ENCODE measurements around the gene INPP5D.

Gene INPP5D

DNA sequence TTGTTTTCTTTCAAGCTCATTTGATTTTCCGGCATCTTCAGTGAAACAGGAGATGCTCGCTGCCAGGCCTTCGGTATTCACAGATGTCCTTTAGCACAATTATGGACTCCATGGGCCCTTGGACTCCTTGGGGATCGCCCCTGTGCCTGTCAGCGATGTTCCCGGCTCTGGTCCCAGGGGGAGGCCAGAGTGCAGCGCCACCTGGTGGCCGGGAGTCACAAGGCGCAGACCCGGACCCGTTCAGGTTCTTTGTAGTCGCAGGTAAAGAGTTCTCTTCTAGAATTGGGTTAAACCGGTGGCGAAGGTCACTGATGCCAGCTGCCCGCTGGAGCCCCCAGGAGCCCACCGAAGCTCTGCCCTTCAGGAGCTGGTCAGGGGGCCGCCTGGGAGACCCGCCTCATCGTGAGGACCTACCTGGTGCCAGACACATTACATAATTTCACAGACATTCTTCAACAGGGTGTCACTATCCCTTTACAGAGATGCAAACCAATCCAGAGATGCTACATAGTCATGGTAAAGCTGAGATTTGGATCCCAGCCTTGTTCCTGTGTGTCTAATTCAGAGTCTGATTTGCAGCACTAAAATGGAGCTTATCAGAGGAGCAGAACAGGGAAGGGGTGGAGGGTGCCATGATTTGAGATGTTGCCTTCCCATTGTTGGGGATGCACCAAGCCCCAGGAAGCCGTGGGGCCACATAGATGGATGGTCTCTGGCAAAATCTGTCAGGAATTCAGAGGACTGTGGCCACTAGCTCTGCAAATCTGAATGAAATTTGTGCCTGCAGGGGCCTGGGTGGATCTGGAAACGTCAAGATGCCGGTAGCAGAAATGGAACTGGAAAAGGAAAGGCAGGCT is 6.0 kb upstream of the INPP5D start:
- H3K9me3 Mint-ChIP-seq, result no peaks in the 10 kb centered on the region
- H3K36me3 Mint-ChIP-seq, result no peaks in the 10 kb centered on the region
- H3K4me1 Mint-ChIP-seq, result peaks cover 19% of the 10 kb centered on the region
- ATAC-seq (ENCODE audit: low read depth) (peak; percentile 79), DNase-seq (ENCODE audit: low spot score in 2 of 2) (peak; percentile 65 to 75)
- peaks cover 2% of the 10 kb centered on the region for H3K27me3 Mint-ChIP-seq
- no peak overlapping the region for H3K27ac Mint-ChIP-seq
- H3K4me3 Mint-ChIP-seq, result no peak overlapping the region

DNA sequence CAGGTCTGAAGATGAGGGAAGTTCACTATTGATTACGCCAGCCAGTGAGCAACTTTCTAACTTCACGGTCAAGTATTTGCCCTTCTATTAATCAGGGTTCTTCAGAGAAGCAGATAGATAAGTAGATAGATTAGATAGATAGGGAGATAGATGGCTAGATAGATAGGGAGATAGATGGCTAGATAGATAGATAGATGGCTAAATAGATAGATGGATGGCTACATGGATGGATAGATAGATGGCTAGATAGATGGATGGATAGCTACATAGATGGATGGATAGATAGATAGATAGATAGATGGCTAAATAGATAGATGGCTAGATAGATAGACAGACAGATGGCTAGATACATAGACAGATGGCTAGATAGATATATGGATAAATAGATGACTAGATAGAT is 4.8 kb upstream of the INPP5D start:
- no peak overlapping the region for H3K4me3 Mint-ChIP-seq
- ATAC-seq (ENCODE audit: low read depth), result no peak
- H3K36me3 Mint-ChIP-seq, result no peaks in the 10 kb centered on the region
- DNase-seq (ENCODE audit: low spot score in 2 of 2), result no peak
- peaks cover 2% of the 10 kb centered on the region for H3K27me3 Mint-ChIP-seq
- H3K4me1 Mint-ChIP-seq, result peaks cover 19% of the 10 kb centered on the region
- H3K27ac Mint-ChIP-seq, result no peak overlapping the region
- no peaks in the 10 kb centered on the region for H3K9me3 Mint-ChIP-seq

DNA sequence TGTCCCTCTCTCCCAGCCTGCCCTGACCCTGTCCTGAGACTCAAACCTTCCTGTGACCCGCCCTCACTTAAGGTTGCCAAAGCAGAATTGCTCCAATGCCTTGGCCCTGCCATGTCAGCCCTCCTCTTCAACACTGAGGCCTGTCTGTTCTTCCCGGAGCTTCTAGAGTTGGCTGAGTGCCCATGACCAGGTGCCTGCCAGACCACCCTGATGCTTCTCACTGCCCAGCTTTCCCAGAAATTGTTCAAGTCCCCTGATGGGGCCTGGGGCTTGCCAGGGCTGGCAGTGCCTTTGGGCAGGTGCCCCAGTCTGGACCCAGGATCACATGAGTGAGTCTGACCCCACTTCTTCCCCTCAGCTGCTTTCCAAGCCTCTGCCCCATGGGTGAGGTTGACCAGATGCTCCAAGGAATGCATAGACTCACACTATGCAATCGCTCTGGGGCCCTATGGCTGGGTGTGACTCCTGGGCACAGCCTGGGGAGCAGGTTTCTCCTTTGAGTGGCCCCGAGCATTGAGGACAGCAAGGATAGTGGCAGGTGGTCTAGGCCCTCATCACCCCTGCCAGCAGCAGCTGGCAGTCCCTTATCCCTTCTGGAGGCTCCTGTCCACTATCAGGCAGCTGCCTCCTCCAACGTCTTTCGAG is 3.1 kb upstream of the INPP5D start:
- no peak overlapping the region for H3K4me3 Mint-ChIP-seq
- H3K27me3 Mint-ChIP-seq, result no peaks in the 10 kb centered on the region
- no peak for DNase-seq (ENCODE audit: low spot score in 2 of 2)
- H3K36me3 Mint-ChIP-seq, result peaks cover 5% of the 10 kb centered on the region
- H3K9me3 Mint-ChIP-seq, result no peaks in the 10 kb centered on the region
- peaks cover 19% of the 10 kb centered on the region for H3K4me1 Mint-ChIP-seq
- no peak overlapping the region for H3K27ac Mint-ChIP-seq
- no peak for ATAC-seq (ENCODE audit: low read depth)

DNA sequence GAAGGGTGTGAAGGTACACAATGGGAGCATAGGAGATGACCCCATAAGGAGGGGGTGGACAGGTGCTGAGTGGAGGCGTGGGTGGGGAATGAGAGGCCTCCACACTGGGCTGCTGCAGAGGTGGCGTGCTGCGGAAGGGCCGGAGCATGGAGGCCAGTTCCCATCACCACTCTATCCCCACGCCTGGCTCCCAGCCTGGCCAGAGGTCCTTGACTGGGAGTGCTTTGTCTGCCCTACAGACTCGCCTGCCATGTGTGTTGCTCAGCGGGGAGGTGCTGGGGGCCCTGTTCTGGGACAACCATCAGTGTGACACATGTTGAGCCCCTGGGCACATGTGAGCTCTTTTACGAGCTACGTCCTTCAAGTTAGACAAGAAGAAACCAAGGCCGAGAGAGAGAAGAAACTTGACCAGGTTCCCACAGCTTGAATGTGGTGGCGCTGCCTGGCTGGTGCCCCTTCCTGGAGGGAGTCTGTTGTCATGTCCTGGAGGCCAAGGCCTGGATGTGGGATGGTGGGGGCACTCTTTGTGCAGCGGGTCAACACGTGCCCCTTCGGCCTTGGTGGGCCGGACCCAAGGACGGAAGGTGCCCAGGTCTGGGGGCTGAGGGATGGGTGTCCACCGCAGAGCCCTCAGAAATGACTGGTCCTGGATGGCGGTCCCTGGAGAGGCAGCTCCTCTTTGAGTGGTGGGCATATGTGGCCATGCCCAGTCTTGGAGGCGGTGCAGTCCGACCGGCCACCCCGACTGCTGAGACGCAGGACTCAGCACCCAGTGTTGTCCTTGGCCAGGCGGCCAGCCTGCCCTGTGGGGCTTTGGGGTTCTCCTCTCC is 1.2 kb upstream of the INPP5D start:
- ATAC-seq (ENCODE audit: low read depth) (no peak), DNase-seq (ENCODE audit: low spot score in 2 of 2) (no peak)
- peak overlapping the region; percentile 19 for H3K27ac Mint-ChIP-seq
- peaks cover 19% of the 10 kb centered on the region for H3K4me1 Mint-ChIP-seq
- H3K27me3 Mint-ChIP-seq, result no peaks in the 10 kb centered on the region
- H3K9me3 Mint-ChIP-seq, result no peaks in the 10 kb centered on the region
- H3K36me3 Mint-ChIP-seq, result peaks cover 11% of the 10 kb centered on the region
- peak overlapping the region; percentile 59 for H3K4me3 Mint-ChIP-seq

DNA sequence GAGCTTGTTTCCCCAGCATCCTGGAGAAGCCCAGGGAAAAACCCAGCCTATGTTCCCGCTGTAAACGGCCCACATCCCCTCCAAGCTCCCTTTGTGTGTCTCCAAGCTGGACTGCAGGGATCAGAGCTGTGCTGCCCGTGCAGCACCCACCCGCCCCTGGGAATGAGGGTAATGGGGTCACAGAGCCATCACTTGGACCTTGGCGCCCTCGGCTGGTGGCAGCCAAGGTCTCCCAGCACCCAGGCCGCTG is 670 bp upstream of the INPP5D start:
- no peaks in the 10 kb centered on the region for H3K9me3 Mint-ChIP-seq
- ATAC-seq (ENCODE audit: low read depth), result no peak
- H3K4me1 Mint-ChIP-seq, result peaks cover 22% of the 10 kb centered on the region
- no peaks in the 10 kb centered on the region for H3K27me3 Mint-ChIP-seq
- DNase-seq (ENCODE audit: low spot score in 2 of 2), result no peak
- peaks cover 12% of the 10 kb centered on the region for H3K36me3 Mint-ChIP-seq
- peak overlapping the region; percentile 98 for H3K4me3 Mint-ChIP-seq
- peak overlapping the region; percentile 91 for H3K27ac Mint-ChIP-seq

DNA sequence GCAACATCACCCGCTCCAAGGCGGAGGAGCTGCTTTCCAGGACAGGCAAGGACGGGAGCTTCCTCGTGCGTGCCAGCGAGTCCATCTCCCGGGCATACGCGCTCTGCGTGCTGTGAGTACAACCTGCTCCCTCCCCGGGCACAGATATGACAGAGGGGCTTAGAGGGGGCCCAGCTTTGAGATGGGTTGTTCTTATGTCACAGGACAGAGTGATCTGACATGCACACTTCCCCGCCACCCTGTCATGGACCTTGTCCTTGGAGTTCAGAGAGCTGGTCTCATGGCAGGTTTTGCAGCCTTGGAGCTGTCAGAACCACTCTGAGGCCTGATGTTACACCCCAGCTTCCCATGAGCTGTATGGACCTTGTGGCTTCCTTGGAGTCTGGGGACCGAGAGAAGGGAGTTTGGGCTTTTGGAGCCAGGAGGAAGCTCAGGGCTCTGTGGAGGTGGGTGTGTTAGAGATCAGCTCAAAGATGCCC is 398 bp downstream of the INPP5D start:
- H3K27ac Mint-ChIP-seq, result peak overlapping the region; percentile 91
- no peaks in the 10 kb centered on the region for H3K9me3 Mint-ChIP-seq
- peak; percentile 13 for ATAC-seq (ENCODE audit: low read depth)
- no peak for DNase-seq (ENCODE audit: low spot score in 2 of 2)
- peak overlapping the region; percentile 98 for H3K4me3 Mint-ChIP-seq
- peaks cover 23% of the 10 kb centered on the region for H3K4me1 Mint-ChIP-seq
- H3K27me3 Mint-ChIP-seq, result no peaks in the 10 kb centered on the region
- H3K36me3 Mint-ChIP-seq, result peaks cover 15% of the 10 kb centered on the region

DNA sequence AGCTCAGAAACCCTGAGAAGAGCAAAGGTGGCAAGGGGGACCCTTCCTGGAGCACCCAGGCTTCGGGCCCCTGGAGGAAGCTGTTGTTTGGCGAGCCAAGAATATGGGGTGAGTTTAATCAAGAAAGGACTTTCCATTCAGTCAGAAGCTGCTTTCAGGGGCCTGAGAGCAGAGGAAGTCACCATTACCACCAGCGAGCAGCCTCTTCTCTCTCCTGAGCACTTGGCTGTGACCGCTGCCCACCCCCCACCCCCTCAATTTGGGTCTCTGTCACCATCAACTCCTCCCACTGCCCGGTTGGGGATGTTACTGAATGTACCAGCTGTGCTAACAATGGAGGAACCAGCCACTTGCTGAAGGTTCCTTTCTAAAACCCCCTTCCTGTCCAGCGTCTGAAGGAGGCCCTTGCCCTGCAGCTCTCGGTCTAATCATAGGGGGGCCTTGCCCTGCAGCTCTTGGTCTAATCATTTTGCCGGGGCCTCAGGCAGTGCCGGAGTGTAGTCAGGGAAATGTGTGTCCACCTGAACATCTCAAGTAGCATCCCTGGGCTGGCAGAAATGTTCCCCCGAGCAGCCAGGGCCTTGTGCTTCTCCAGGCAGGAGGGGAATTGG is 943 bp downstream of the INPP5D start:
- Mint-ChIP-seq H3K4me1 (peaks cover 22% of the 10 kb centered on the region), H3K27me3 (no peaks in the 10 kb centered on the region), H3K9me3 (no peaks in the 10 kb centered on the region), H3K27ac (peak overlapping the region; percentile 91), H3K36me3 (peaks cover 15% of the 10 kb centered on the region), H3K4me3 (peak overlapping the region; percentile 98)
- peak; percentile 23 for ATAC-seq (ENCODE audit: low read depth)
- DNase-seq (ENCODE audit: low spot score in 2 of 2), result no peak

DNA sequence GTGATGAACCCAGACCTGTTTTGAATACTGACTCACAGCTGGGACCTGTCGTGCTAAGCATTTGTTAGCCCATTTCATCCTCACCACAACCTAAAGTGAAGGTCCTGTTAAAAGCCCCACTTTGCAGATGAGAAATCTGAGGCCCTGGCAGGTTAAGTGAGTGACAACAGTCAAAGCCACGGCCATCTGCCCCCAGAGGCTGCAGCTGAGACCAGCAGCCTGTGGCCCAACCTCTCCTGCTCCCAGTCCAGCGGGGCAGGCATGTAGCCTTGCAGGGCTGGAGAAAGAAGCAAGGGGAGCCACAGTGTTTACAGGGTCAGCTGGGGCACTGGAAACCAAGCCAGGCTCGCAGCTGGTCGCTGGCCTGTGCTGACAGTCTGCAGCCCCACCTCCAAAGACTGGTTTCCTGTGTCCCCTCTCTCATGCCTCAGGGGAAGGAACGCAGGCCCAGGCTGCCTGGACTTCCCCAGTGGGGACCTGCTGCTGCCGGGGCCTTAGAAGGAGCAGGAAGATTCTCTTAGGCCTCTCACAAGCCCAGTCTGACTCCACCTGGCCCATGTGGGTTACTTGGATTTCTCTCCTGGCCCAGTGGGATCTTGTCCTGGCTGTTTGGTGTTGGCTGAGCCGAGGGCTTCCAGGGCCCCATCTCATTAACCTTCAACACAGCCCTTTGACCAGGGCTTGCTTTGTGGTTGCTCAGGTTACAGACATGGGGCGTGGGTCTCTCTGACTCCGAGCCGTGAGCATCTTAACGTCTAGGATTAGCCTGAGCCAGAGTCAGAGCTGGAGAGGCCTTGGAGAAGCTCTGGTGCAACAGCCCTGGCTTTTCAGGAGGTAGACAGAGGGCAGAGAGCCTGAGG is 1.7 kb downstream of the INPP5D start:
- H3K4me3 Mint-ChIP-seq, result peak overlapping the region; percentile 98
- H3K36me3 Mint-ChIP-seq, result peaks cover 15% of the 10 kb centered on the region
- H3K27me3 Mint-ChIP-seq, result no peaks in the 10 kb centered on the region
- ATAC-seq (ENCODE audit: low read depth) (peak; percentile 3), DNase-seq (ENCODE audit: low spot score in 2 of 2) (no peak)
- H3K4me1 Mint-ChIP-seq, result peaks cover 26% of the 10 kb centered on the region
- peak overlapping the region; percentile 91 for H3K27ac Mint-ChIP-seq
- H3K9me3 Mint-ChIP-seq, result no peaks in the 10 kb centered on the region

DNA sequence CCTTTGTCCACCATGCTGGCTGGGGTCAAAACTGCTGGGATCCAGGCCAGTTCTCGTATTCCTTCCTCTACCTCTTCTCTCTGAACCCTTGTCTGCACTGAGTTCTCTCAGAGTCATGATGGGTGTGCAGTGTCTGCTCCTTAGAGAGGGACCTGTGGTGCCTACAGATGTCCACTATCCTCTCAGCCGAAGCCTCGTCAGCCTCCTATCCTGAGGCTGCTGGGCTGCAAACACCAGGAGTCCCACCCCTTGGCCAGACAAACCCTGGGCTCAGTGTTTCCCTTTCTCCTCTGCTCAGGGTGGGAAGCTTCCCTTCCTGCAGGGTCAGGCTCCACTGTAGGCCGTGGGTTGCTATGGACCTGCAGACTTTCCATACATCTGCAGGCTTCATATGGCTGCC is 2.3 kb downstream of the INPP5D start:
- DNase-seq (ENCODE audit: low spot score in 2 of 2) (no peak), ATAC-seq (ENCODE audit: low read depth) (no peak)
- peaks cover 30% of the 10 kb centered on the region for H3K4me1 Mint-ChIP-seq
- peaks cover 21% of the 10 kb centered on the region for H3K36me3 Mint-ChIP-seq
- H3K27me3 Mint-ChIP-seq, result no peaks in the 10 kb centered on the region
- H3K9me3 Mint-ChIP-seq, result no peaks in the 10 kb centered on the region
- peak overlapping the region; percentile 68 for H3K27ac Mint-ChIP-seq
- peak overlapping the region; percentile 98 for H3K4me3 Mint-ChIP-seq

DNA sequence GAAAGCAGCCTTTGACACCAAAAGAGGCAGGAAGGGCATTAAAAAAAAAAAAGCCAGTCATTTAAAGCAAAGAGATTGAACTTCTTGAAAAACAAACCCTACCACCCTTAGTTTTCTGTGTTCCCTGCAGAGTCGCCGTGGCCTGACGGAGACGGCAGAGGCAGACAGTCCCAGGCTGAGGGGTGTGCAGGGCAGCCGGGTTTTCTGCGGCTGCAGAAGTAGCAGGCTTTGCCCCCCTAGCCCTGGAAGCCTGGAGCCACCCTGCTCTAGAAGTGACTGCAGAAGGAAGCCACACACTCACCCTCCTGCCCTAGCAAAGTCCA is 2.8 kb downstream of the INPP5D start:
- Mint-ChIP-seq H3K27me3 (no peaks in the 10 kb centered on the region), H3K27ac (peak overlapping the region; percentile 68), H3K4me1 (peaks cover 32% of the 10 kb centered on the region), H3K36me3 (peaks cover 23% of the 10 kb centered on the region), H3K4me3 (peak overlapping the region; percentile 98), H3K9me3 (no peaks in the 10 kb centered on the region)
- no peak for DNase-seq (ENCODE audit: low spot score in 2 of 2)
- peak; percentile 5 for ATAC-seq (ENCODE audit: low read depth)

DNA sequence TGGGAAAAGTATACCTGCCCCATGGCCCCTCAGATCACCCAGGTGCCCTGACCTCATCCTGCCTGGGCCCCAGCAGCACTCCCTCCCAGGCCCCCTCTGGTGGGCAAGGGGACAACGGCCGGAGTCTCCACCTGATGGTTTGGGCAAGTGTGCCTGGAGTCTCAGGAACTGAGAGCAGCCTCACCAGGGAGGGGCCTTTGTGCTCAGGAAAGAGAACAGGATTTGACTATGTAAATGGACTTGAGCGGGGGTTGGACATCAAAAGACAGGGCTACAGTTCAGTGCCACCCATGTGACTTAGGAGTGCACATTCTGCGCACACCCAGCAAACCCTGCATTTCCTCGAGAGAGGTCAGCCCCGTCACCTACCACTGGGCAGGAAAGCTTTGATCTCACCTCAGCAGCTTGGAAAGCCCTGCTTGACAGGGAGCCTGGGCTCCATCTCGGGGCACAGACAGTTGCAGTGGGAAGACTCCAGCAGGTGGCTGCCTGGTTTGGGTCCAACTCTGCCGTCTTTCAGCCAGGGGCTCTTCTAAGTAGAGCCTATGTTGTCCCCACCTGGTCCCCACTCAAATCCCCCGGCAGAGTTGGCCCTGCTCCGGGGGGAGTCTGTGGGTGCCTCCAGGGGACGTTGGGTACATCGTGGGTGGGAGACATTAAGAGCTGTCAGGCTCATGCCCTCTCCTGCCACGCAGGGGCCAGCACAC is 3.3 kb downstream of the INPP5D start:
- Mint-ChIP-seq H3K27ac (peak overlapping the region; percentile 68), H3K4me1 (peaks cover 29% of the 10 kb centered on the region), H3K27me3 (no peaks in the 10 kb centered on the region), H3K4me3 (peak overlapping the region; percentile 98), H3K36me3 (peaks cover 24% of the 10 kb centered on the region), H3K9me3 (no peaks in the 10 kb centered on the region)
- peak; percentile 45 for ATAC-seq (ENCODE audit: low read depth)
- no peak for DNase-seq (ENCODE audit: low spot score in 2 of 2)

DNA sequence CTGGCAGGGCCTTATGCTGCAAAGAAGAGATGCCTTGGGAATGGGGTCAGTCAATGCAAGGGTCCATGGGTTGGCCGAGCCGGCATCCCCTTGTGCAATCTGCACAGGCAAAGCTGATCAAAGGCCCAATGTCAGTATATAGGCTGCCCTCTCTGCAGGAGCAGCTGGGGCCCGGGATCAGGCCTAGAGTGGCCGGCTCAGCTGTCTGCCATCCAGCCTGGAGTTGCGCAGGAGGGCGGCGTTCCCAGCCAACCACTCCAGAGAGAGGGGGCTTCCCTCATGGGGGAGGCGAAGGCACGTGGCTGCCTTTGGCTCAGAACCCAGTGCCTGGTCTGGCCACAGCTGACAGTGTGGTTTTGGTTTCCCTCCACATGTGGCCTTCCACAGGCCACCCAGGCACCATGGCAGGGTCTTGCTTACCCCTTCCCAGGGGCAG is 3.9 kb downstream of the INPP5D start:
- DNase-seq (ENCODE audit: low spot score in 2 of 2), result no peak
- ATAC-seq (ENCODE audit: low read depth), result no peak
- Mint-ChIP-seq H3K27ac (peak overlapping the region; percentile 68), H3K36me3 (peaks cover 28% of the 10 kb centered on the region), H3K4me1 (peaks cover 31% of the 10 kb centered on the region), H3K9me3 (no peaks in the 10 kb centered on the region), H3K27me3 (no peaks in the 10 kb centered on the region), H3K4me3 (peak overlapping the region; percentile 98)

Measured in memory B cell (primary cell).